Osteoblast (primary cell): ENCODE measurements around the gene ZNF892. TPM values are rescaled to one million over a fixed set of nuclear protein-coding genes. Genes with fewer than 3 reads are reported as not detected.

ENCODE experiments used
- DNase-seq: peaks from one replicate; pipeline ENCODE4 v3.0.0; 2011; ENCODE audit warnings: low spot score, mixed read lengths; ENCODE audit not compliant: insufficient read length; ENCODE audit errors: missing footprints
- H2AFZ ChIP-seq: 2 replicates; pipeline ENCODE4 v1.6.0; 2011; ENCODE audit warnings: mild to moderate bottlenecking, low read length
- H3K27ac ChIP-seq: 2 replicates; pipeline ENCODE4 v1.5.1; 2011; ENCODE audit warnings: mild to moderate bottlenecking, low read depth, low read length, moderate library complexity
- H3K27me3 ChIP-seq: 2 replicates; pipeline ENCODE4 v1.6.0; 2012; ENCODE audit warnings: mild to moderate bottlenecking, control low read depth, inconsistent platforms, low read length, moderate library complexity; ENCODE audit not compliant: insufficient read depth
- H3K36me3 ChIP-seq: 2 replicates; pipeline ENCODE4 v1.5.1; 2011; ENCODE audit warnings: mild to moderate bottlenecking, low read length, control low read depth, moderate library complexity; ENCODE audit not compliant: insufficient read depth
- H3K4me1 ChIP-seq: 2 replicates; pipeline ENCODE4 v1.5.1; 2011; ENCODE audit warnings: mild to moderate bottlenecking, low read length, control low read depth, moderate library complexity; ENCODE audit not compliant: insufficient read depth
- H3K4me2 ChIP-seq: 2 replicates; pipeline ENCODE4 v1.6.0; 2011; ENCODE audit warnings: mild to moderate bottlenecking, low read length; ENCODE audit not compliant: insufficient read depth
- H3K4me3 ChIP-seq: fragments of 200-600 bp; sonication (generic); 3 replicates; pipeline ENCODE4 v1.5.1; 2012; ENCODE audit warnings: mild to moderate bottlenecking, low read length, inconsistent platforms; ENCODE audit not compliant: insufficient read depth
- H3K79me2 ChIP-seq: 2 replicates; pipeline ENCODE4 v1.6.0; 2012; ENCODE audit warnings: mild to moderate bottlenecking, low read length, control low read depth, inconsistent platforms; ENCODE audit not compliant: insufficient read depth
- H3K9me3 ChIP-seq: 2 replicates; pipeline ENCODE4 v1.5.1; 2011; ENCODE audit warnings: low read depth, low read length, control low read depth
- H4K20me1 ChIP-seq: 2 replicates; pipeline ENCODE4 v1.6.0; 2012; ENCODE audit warnings: mild to moderate bottlenecking, low read length, control low read depth; ENCODE audit not compliant: insufficient read depth
- CTCF ChIP-seq: IDR thresholded peaks from 2 replicates; pipeline ENCODE4 v1.5.1; 2011; ENCODE audit warnings: mild to moderate bottlenecking, low read depth, low read length, moderate library complexity; ENCODE audit errors: extremely low read depth
- total RNA-seq: library from RNA; depleted of rRNA; stranded (reverse); fragments of >200 nt; gene quantifications from 2 replicates; pipeline ENCODE4 v1.2.3, GENCODE V29; 2012

The ZNF892 gene
- total RNA-seq, 1 donor, result 6.2 TPM

GRCh38 chr2:95203911-95204310 is 3.4 kb upstream of the ZNF892 start:
- Histone ChIP-seq H3K9me3 (no peaks in the 10 kb centered on the region), H3K4me2 (no peak overlapping the region), H3K27me3 (no peaks in the 10 kb centered on the region), H3K27ac (no peak overlapping the region), H2AFZ (no peak overlapping the region), H3K4me3 (no peak overlapping the region), H4K20me1 (no peaks in the 10 kb centered on the region), H3K79me2 (no peaks in the 10 kb centered on the region), H3K4me1 (peaks cover 7% of the 10 kb centered on the region), H3K36me3 (peaks cover under 1% of the 10 kb centered on the region)
- peak; percentile 36 for DNase-seq
- TF ChIP-seq CTCF, result no peak

- DNase-seq, result no peak
- Histone ChIP-seq H2AFZ (no peak overlapping the region), H3K9me3 (peaks cover 1% of the 10 kb centered on the region), H3K27me3 (no peaks in the 10 kb centered on the region), H3K27ac (no peak overlapping the region), H3K4me1 (peaks cover 7% of the 10 kb centered on the region), H3K36me3 (peaks cover 5% of the 10 kb centered on the region), H3K4me3 (no peak overlapping the region), H3K79me2 (no peaks in the 10 kb centered on the region), H4K20me1 (no peaks in the 10 kb centered on the region), H3K4me2 (no peak overlapping the region)
- TF ChIP-seq CTCF, result no peak
These were observed 2.9 kb upstream of the ZNF892 start for GRCh38 chr2:95204396-95204795.

- peaks cover 7% of the 10 kb centered on the region for H3K4me1 ChIP-seq
These were observed 1.2 kb upstream of the ZNF892 start for GRCh38 chr2:95206096-95206495.

GRCh38 chr2:95208106-95208505 is 785 bp downstream of the ZNF892 start:
- Histone ChIP-seq H3K27ac (peak overlapping the region; percentile 45), H4K20me1 (no peaks in the 10 kb centered on the region), H3K9me3 (peaks cover 20% of the 10 kb centered on the region), H3K4me1 (peaks cover 7% of the 10 kb centered on the region), H3K4me3 (peak overlapping the region; percentile 90), H3K79me2 (no peaks in the 10 kb centered on the region), H3K36me3 (peaks cover 24% of the 10 kb centered on the region), H2AFZ (peak overlapping the region; percentile 92), H3K27me3 (no peaks in the 10 kb centered on the region), H3K4me2 (peak overlapping the region; percentile 90)
- TF ChIP-seq CTCF, result no peak
- peak; percentile 42 for DNase-seq

More at GRCh38 chr2:95206096-95206495, 1.2 kb upstream of the ZNF892 start:
- Histone ChIP-seq H3K27me3 (no peaks in the 10 kb centered on the region), H4K20me1 (no peaks in the 10 kb centered on the region), H3K4me3 (no peak overlapping the region), H3K79me2 (no peaks in the 10 kb centered on the region), H3K4me2 (peak overlapping the region; percentile 90), H2AFZ (no peak overlapping the region), H3K9me3 (peaks cover 3% of the 10 kb centered on the region), H3K27ac (no peak overlapping the region), H3K36me3 (peaks cover 9% of the 10 kb centered on the region)
- no peak for TF ChIP-seq CTCF
- no peak for DNase-seq
